Measurements from ENCODE around the gene ABCC1.
"Not testable (repeated sequence)": the region's sequence is repeated elsewhere in the genome, so short reads cannot be mapped to it uniquely, and the experiment has no call there.

ABCC1 gene

DNA sequence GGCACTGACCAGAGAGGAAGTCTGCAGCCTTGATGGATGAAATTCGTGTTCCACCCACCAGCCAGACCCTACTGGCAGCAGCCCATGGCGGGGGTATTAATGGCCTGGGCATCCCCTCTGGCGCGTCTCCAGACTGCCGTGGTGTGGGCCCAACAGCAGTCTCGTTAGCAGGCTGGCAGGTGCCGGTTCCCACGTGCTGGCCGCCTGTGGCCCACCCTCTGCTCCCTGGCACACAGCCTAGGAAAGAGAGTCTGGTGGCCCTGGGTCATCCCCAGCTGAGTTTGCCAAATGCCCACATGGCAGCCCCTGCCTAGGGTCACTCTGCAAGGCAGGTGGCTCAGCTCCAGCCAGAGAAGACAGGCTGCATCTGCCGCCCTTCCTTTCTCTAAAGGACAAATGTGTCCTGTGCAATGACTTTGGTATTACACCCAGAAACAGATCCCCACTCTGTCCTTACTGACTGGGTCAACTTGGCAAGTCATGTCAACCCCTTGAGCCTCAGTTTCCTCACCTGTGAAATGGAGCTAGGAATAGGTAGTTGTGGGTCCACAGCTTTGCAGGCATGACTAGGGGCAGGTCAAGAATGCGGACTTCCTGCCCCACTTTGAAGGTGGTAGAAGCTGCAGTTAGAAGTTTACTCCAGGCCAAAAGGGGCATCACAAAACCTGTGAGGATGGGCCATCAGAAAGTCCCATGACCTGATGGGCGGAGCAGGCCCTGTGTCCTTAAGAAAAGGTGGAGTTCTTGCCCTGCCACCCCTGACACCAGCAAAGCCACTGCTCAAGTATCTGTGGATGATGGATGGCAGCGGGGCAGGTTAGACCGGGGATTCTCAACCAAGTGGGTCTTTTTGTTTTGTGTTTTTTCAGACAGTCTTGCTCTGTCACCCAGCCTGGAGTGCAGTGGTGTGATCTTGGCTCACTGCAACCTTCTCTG, 197.2 kb downstream of the ABCC1 start:
- H3K27ac ChIP-seq, result no peak overlapping the region

DNA sequence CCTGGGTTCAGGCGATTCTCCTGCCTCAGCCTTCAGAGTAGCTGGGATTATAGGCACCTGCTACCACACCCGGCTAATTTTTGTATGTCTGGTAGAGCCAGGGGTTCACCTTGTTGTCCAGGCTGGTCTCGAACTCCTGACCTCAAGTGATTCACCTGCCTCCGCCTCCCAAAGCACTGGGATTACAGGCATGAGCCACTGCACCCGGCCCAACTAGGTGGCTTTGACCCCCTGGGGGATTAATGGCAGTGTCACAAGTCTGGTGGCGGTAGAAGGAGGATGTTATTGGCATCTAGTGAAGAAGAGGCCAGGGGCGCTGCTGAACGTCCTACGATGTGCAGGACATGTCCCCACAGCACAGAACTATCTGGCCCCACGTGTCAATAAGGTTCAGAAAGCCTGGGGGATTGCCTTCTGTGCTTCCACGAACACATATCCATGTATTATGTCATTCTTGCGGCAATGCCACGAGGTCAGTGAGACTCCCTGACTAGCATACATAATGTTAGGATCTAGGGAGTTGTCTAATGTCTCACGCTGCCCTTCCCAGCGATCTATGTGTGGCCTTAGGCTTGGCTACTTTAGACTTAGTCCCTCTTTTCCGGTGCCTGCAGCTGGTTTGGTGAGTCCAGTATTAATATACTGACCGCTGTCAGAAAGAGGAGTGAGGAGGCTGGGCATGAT, 198.0 kb downstream of the ABCC1 start:
- no peak overlapping the region for H3K27ac ChIP-seq
- no peak for DNase-seq (ENCODE audit: low read depth, low spot score)

More for the DNA sequence above, 197.2 kb downstream of the ABCC1 start:
- DNase-seq (ENCODE audit: low read depth, low spot score), result no peak

DNA sequence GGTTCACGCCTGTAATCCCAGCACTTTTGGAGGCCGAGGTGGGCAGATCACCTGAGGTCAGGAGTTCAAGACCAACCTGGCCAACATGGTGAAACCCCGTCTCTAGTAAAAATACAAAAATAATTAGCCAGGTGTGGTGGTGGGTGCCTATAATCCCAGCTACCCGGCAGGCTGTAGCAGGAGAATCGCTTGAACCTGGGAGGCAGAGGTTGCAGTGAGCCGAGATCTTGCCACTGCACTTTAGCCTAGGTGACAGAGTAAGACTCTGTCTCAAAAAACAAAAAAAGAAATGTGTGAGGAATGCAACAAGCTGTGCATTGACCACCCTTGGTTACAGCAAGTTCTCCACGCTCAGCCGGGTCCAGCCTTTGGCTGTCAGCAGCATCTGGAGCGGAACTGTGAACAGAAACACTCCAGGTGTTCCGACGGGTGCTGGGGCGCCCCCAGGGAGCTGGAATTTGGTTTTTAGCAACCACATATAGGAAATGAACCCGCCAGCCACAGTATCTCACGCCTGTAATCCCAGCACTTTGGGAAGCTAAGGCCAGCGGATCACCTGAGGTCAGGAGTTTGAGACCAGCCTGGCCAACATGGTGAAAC, 198.7 kb downstream of the ABCC1 start:
- DNase-seq (ENCODE audit: low read depth, low spot score); H3K27ac ChIP-seq: not testable (repeated sequence)

DNA sequence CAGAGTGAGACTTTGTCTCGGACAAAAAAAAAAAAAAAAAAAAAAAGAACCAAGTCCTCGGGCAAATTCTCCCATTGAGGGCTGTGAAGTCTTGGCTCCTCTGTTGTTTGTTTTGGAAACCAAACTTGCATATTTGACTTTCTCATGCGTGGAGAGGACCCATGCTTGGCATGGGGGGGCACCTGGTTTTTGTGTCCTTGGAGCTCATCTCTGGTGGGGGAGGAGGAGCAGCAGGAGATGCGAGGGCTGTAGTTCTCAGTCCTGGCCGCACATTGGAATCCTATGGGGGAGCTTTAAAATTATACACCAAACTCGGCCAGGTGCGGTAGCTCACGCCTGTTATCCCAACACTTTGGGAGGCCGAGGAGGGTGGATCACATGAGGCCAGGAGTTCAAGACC, 199.3 kb downstream of the ABCC1 start:
- no peak for DNase-seq (ENCODE audit: low read depth, low spot score)
- H3K27ac ChIP-seq, result no peak overlapping the region

DNA sequence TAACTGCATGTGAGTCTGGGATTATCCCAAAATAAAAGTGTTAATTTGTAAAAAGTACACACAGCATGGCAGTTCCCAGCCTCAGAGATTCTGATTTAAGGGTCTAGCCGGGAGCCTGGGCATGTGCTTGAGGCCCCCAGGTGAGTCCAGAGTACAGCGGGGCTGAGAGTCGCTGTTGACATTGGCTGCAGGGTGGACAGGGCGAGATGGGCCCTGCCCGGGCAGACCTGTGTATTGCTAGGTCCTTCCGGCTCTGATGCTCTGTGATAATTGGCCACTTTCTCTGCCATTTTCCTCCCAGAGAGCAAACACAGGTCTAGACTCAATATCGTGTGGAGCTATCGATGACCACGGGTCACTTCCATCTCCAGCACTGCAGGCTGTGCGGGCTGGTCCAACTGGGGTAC, 200.3 kb downstream of the ABCC1 start:
- H3K27ac ChIP-seq, result no peak overlapping the region
- DNase-seq (ENCODE audit: low read depth, low spot score), result no peak

DNA sequence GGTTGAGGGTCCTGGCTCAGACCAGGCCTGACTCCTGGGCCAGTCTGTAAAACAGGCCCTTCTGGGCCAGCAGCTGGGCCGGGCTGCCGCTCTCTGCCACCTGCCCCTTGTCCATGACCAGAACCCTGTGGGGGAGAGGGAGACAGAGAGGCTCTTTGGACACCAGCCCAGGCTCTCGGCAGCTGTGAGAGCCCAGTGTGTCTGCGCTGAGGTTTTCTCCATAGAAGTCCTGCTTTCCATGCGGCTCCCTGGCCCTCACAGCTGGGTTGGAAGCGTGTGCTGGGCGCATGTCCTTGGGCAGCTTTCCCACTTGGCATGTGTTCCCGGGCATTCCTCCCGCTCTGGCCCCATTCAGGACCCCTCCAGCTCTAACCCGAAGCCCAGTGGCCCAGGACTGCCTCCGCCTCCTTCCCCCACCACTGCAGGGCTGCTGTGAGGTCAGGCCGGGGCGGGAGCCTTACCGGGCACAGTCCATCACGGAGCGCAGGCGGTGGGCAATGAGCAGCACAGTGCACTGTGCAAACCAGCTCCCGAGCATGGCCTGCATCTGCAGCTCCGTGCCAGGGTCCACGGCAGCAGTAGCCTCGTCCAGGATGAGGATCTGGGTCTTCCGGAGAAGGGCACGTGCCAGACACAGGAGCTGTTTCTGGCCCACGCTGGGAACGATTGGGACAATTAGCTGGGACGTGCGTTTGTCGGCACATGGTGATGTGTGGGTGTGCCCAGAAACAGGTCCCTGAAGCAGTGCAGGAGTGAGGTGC, 200.9 kb downstream of the ABCC1 start:
- no peak for DNase-seq (ENCODE audit: low read depth, low spot score)
- no peak overlapping the region for H3K27ac ChIP-seq

DNA sequence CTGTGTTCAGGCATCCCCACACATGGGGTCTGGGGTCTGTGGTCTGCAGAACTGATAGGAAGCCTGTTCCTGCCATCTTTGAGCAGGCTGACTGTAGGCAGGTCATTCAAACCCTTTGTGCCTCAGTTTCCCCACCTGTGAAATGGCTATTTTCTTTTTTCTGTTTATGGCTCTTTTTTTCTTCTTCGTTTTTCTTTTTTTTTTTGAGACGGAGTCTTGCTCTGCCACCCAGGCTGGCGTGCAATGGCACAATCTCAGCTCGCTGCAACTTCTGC, 201.4 kb downstream of the ABCC1 start:
- DNase-seq (ENCODE audit: low read depth, low spot score), result no peak
- H3K27ac ChIP-seq, result no peak overlapping the region

DNA sequence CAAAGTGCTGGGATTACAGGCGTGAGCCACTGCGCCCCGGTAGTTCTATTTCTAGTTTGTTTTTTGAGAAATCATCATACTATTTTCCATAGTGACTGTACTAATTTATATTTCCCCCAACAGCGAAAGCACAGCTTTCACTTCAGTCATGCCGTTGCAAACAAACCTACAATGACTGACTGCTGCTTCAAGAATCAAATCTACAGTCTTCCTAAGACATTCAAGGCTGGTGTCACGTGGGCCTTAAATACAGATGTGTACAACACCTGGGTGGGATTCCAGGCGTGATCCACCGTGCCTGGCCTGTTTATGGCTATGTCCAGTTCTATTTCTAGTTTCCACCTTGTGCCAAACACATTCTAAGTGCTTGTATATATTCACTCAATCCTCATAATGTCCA, 201.9 kb downstream of the ABCC1 start:
- no peak for DNase-seq (ENCODE audit: low read depth, low spot score)
- no peak overlapping the region for H3K27ac ChIP-seq

DNA sequence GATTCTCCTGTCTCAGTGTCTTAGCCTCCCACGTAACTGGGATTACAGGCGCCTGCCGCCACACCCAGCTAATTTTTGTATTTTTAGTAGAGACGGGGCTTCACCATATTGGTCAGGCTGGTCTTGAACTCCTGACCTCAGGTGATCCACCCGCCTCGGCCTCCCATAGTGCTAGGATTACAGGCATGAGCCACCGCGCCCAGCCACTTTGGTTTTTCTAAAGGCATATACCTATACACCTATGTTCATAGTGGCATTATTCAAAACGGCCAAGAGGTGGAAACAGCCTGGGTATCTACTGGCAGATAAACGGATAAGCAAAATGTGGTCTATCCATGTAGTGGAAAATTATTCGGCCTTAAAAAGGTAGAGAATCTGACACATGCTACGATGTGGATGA, 203.6 kb downstream of the ABCC1 start:
- not testable (repeated sequence) for H3K27ac ChIP-seq; DNase-seq (ENCODE audit: low read depth, low spot score)

DNA sequence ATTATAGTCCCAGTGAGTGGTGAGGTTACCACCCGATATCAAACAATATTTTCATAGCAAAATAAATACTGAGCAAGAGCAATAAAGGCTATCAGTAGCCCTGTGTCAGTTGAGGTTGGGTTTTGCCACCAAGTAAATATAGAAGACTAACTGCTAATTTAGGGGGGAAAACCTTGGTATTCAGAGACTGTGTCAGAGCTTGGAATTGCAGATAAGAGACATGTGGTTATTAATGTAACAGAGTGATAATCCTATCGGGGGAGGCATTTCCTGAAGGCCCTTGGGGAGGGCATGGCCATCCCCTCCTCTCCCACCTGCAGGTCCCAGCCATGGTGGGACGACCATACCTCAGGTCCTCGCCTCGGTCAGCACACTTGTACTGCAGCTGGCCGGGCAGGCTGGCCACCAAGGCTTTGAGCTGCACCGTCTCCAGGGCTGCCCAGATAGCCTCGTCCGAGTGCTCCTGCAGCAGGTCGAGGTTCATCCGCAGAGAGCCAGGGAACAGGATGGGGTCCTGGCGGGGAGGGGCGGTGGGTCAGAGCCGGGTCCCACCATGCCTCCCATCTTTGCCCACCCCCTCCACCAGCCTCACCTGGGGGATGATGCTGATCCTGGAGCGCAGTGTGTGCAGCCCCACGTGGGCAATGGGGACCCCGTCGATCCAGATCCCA, 205.0 kb downstream of the ABCC1 start:
- no peak overlapping the region for H3K27ac ChIP-seq
- no peak for DNase-seq (ENCODE audit: low read depth, low spot score)

DNA sequence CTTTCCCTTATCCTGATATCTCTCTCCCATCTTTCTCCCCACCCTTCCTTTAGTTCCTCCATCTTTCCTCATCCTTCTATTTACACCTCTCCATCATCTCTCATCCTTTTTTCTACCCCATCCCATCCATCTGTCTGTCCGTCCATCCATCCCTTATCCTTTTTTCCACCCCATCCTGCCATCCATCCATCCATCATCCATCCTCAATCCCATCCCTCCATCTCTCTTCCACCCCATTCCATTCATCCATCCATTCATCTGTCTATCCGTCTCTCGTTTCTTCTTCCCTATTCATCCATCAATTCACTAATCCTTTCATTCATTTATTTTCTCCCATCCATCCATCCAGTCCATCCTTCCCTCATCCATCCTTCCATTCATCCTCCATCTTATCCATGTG, 205.8 kb downstream of the ABCC1 start:
- H3K27ac ChIP-seq, result no peak overlapping the region
- no peak for DNase-seq (ENCODE audit: low read depth, low spot score)

DNA sequence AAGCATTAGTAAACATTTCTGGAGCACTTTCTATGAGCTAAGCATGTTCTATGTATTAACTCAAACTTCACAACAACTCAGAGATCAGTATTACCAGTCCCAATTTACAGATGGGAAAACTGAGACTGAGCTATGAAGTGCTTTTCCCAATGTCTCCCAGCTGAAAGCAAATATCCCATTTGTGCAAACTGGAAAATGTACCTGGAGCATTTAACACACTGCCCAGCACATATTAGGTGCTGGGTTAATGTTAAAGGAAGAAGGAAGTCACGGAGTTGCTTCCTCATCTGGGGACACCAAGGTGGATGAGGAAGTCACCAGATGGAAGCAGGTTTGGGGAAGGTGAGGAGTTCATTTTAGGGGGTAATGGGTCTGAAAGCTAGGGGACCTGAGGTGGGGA, 207.8 kb downstream of the ABCC1 start:
- no peak overlapping the region for H3K27ac ChIP-seq
- DNase-seq (ENCODE audit: low read depth, low spot score), result no peak

DNA sequence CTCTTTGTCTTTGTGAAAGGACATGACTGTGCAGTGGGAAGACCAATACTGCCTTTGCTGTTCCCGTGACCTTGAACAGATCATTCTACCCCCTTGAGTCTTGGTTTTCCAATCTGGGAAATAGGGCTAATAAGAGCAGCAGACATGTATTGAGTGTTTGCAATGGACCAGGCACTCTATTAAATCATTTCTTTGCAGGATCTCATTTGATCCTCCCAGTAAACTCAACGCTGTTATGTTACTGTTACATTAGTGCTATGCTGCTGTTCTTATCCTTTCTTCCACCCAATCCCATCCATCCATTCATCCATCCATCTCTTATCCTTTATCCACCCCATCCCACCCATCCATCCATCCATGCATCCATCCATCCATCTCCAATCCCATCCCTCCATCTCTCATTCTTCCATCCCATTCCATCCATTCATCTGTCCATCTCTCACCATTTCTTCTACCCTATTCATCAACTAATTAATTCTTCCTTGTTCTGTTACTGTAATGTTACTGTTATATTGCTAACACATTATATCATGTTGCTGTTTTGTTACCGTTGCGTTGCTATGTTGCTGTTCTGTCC, 208.8 kb downstream of the ABCC1 start:
- H3K27ac ChIP-seq, result no peak overlapping the region
- DNase-seq (ENCODE audit: low read depth, low spot score), result no peak

DNA sequence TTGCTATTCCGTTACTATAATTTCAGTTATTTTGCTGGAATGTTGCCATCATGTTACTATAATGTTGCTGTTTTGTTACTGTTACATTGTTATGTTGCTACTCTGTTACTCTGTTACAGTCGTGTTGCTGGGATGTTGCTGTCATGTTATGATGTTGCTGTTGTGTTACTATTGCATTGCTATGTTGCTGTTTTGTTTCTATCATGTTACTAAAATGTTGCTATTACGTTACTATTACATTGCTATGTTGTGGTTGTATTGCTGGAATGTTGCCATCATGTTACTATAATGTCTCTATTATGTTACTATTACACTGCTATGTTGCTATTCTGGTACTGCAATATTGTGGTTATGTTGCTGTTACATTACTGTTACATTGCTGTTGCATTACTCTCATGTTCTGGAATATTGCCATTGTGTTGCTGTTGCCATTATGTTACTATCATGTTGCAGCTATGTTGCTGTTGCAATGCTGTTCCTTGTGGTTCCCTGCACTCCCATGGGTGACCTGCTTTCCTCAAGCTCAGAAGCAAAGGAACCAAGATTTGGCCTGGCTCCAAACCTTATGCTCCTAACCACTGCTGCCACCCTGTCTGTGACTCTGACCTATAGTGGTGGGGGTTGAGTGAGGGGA, 209.4 kb downstream of the ABCC1 start:
- H3K27ac ChIP-seq, result no peak overlapping the region
- DNase-seq (ENCODE audit: low read depth, low spot score), result no peak

DNA sequence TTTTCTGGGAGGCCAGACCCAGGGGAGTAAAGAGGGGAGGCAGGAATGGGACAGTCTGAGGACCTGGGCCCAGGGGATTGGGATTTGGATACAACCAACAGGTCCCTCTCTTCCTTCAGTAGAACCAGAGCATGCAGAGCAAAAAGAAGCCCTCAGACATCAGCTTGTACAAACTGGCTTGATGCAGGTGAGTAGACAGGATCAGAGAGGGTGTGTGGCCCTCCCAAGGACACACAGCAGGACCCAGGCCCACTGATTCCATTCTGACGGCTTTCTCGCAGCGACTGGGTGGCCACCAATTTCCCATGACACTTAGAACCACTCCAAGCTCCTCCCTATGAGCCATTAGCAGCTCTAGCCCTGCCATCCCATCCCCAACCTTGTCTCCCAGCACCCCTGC, 210.2 kb downstream of the ABCC1 start:
- DNase-seq (ENCODE audit: low read depth, low spot score), result no peak
- no peak overlapping the region for H3K27ac ChIP-seq

DNA sequence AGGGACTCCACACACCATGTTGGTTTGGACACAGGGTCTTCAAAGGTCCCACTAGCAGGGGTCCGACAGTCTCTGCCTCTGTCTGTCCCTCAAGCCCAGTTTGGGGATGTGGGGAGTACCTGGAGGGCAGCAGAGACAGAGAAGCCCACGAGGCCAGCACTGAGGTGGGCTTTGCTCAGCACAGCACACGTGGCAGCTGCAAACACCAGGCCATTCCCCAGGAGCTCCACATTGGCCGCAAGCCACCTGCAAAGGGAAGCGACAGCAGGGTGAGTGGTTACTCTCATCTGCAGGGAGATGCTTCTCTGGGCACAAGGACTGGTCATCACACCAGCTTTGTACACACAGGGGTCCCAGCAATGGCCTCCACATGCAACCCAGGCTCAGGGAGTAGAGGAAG, 211.9 kb downstream of the ABCC1 start:
- H3K27ac ChIP-seq, result no peak overlapping the region

DNA sequence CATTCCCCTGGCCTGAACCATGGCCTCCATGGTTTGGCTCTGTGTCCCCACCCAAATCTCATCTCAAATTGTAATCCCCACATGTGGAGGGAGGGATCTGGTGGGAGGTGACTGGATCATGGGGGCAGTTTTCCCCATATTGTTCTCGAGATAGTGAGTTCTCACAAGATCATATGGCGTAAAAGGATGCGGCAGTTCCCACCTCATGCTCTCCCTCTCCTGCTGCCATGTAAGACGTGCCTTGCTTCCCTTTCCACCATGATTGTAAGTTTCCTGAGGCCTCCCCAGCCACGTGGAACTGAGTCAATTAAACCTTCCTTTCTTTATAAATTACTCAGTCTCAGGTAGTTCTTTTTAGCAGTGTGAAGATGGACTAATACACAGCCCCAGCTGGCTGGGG, 212.4 kb downstream of the ABCC1 start:
- not testable (repeated sequence) for DNase-seq (ENCODE audit: low read depth, low spot score); H3K27ac ChIP-seq

More for the DNA sequence above, 211.9 kb downstream of the ABCC1 start:
- no peak for DNase-seq (ENCODE audit: low read depth, low spot score)

DNA sequence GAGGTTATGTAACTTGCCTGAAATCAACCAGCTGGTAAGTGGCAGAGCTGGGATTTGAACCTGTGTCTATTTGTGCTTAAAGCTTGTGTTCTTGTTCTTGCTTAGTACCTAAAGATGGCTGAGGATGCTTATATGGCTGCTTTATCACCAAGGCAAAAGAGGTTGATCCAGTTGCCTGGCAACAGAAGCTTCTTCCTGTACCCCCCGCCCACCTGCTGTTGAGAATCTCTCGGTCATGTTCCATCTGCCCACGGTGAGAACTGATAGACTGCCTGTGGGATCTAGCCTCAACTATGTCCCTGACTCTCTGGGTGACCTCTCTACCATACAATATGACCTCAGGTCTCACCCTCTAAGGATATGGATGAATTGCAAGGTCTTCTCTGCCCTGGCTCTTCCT, 213.2 kb downstream of the ABCC1 start:
- no peak overlapping the region for H3K27ac ChIP-seq
- no peak for DNase-seq (ENCODE audit: low read depth, low spot score)

DNA sequence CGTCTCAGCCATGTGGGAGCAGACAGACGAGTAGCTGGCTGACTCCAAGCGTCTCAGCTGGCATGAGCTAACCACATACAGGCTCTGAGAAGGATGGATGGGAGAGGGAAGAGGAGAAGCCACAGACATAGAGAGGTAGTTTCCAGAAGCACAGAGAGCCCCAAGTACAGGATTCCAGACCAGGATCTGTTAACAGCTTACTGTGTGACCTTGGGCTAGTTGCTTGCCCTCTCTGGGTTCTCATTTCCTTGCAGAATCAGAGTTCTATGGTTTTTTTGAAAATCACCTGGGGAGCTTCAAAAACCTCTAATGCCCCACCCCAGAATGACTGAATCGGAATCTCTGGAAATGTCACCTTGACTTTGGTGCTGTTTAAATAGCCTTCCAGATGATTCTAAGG, 213.7 kb downstream of the ABCC1 start:
- DNase-seq (ENCODE audit: low read depth, low spot score), result no peak
- H3K27ac ChIP-seq, result no peak overlapping the region

Data from epithelial cell of prostate (primary cell).